ENCODE measurements around the gene DUOX2.
"Not testable (repeated sequence)": the region's sequence is repeated elsewhere in the genome, so short reads cannot be mapped to it uniquely, and the experiment has no call there.

DNA sequence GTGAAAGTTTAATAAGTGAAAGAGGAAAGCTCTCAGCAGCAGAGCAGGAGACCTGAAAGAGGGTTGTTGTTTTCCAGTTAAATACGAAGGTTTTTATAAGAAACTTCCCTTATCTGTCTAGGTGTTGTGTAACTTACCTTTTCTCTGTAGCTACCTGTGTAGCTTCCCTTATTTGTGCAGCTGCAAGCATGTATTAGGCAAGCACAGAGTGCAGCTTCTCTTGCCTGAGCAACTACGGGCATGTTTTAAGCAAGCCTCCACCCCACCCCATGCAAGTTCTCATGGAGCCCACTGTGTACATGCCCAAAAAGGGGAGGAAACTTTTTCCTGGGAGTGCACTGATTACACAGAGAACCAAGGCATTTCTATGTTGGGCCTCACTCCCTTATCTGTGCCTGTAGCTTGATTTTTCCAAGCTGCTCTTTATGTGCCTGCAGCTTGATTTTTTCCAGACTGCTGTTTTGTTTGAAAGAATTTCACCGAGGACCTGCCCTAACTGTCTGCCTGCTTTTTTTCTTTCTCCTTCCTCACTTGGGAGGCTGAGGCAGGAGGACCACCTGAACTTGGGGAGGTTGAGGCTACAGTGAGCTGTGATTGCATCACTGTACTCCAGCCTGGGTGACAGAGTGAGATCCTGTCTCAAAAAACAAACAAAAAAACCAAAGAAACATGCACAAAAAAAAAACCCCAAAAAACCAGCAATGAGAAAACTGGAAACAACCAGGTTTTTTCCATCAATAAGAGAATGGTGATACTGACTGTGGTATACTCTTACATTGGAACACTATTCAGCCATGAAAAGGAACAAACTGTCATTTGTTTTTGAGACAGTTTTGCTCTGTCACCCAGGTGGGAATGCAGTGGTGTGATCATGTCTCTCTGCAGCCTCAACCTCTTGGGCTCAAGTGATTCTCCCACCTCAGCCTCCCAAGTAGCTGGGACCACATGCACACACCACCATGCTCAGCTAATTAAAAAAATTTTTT is 55.0 kb downstream of the DUOX2 start:
- TF ChIP-seq POLR2A, CTCF, POLR2AphosphoS5 (IDR thresholded peaks at IDR 0.05): not testable (repeated sequence)

Data from upper lobe of left lung (tissue), 4 donors.